H1 (cell line): ENCODE data around the gene KCNQ1OT1. TPM values are rescaled to one million over a fixed set of nuclear protein-coding genes. Genes with fewer than 3 reads are reported as not detected.

Experiments used
- CTCF ChIA-PET: fragments of 300-600 bp; sonication (Branson Sonifier 250); formaldehyde crosslinking; loops from one replicate; lab custom pipeline; 2021; ENCODE audit not compliant: partially characterized antibody; lab: Charles Lee
- POLR2A ChIA-PET: fragments of 300-600 bp; sonication (Branson Sonifier 250); formaldehyde crosslinking; loops from one replicate; lab custom pipeline; 2021; ENCODE audit warnings: inconsistent platforms; ENCODE audit not compliant: partially characterized antibody; lab: Charles Lee
- DNase-seq, 2 experiments: peaks; one replicate each; pipeline versions ENCODE4 v3.0.0 to v3.0.0-alpha.2; 2010 to 2022; ENCODE audit warnings: low spot score in 2 of 2, low read depth in 1 of 2, mixed read lengths in 1 of 2
- FAIRE-seq: peaks from 2 replicates; lab custom pipeline; 2011; peaks lifted over from hg19 to GRCh38; lab: Jason Lieb, UNC
- H2AFZ ChIP-seq: 2 replicates; pipeline ENCODE4 v1.8.1; 2012; ENCODE audit warnings: low read length, inconsistent platforms
- H2AK5ac ChIP-seq: 2 replicates; pipeline ENCODE4 v1.6.1; 2013; ENCODE audit warnings: low read depth, low read length
- H2BK120ac ChIP-seq: replicated peaks from 2 replicates; pipeline ENCODE3; 2013; ENCODE audit warnings: low read depth, low read length, inconsistent platforms
- H2BK12ac ChIP-seq: 2 replicates; pipeline ENCODE4 v1.6.1; 2013; ENCODE audit warnings: low read depth, low read length
- H2BK15ac ChIP-seq: 2 replicates; pipeline ENCODE4 v1.6.1; 2013; ENCODE audit warnings: low read length
- H2BK20ac ChIP-seq: 2 replicates; pipeline ENCODE4 v1.6.1; 2013; ENCODE audit warnings: low read length
- H2BK5ac ChIP-seq: 2 replicates; pipeline ENCODE4 v1.6.1; 2013; ENCODE audit warnings: low read depth, low read length
- H3K14ac ChIP-seq: 2 replicates; pipeline ENCODE4 v1.6.1; 2013; ENCODE audit warnings: inconsistent platforms; ENCODE audit not compliant: insufficient read length
- H3K18ac ChIP-seq: 2 replicates; pipeline ENCODE4 v1.6.1; 2013; ENCODE audit warnings: low read length; ENCODE audit errors: extremely low read depth
- H3K23ac ChIP-seq: 2 replicates; pipeline ENCODE4 v1.6.1; 2013; ENCODE audit warnings: inconsistent platforms; ENCODE audit not compliant: insufficient read length
- H3K23me2 ChIP-seq: 2 replicates; pipeline ENCODE4 v1.6.1; 2013; ENCODE audit warnings: low read depth, low read length
- H3K27ac ChIP-seq: 2 replicates; pipeline ENCODE4 v1.6.1; 2011; ENCODE audit warnings: low read depth, low read length, inconsistent platforms
- H3K27me3 ChIP-seq, 4 experiments: replicated peaks in 1 of 4; 1 replicate in 1 of 4; 2 replicates in 3 of 4; pipeline versions ENCODE4 v1.6.1 to v1.8.1; 2011 to 2013; ENCODE audit warnings: low read length in 3 of 4, mild to moderate bottlenecking in 3 of 4, inconsistent platforms in 2 of 4, mixed read lengths in 2 of 4, moderate library complexity in 1 of 4; ENCODE audit not compliant: control insufficient read depth in 3 of 4, insufficient read depth in 3 of 4; ENCODE audit errors: extremely low read depth in 1 of 4
- H3K36me3 ChIP-seq, 4 experiments: 2 replicates each; pipeline versions ENCODE4 v1.6.1 to v1.8.1; 2011 to 2013; ENCODE audit warnings: mild to moderate bottlenecking in 4 of 4, low read length in 3 of 4, moderate library complexity in 2 of 4, control low read depth in 1 of 4, inconsistent platforms in 1 of 4; ENCODE audit not compliant: insufficient read depth in 4 of 4, control insufficient read depth in 2 of 4
- H3K4ac ChIP-seq: replicated peaks from 2 replicates; pipeline ENCODE3; 2013; ENCODE audit warnings: low read length, low read depth, mixed read lengths, inconsistent platforms; ENCODE audit not compliant: insufficient read length
- H3K4me1 ChIP-seq, 4 experiments: replicated peaks in 1 of 4; 1 replicate in 1 of 4; 2 replicates in 3 of 4; pipeline versions ENCODE4 v1.6.1 to v1.8.1; 2011 to 2013; ENCODE audit warnings: low read length in 3 of 4, inconsistent platforms in 2 of 4, mixed read lengths in 1 of 4; ENCODE audit not compliant: insufficient read depth in 4 of 4, control insufficient read depth in 3 of 4
- H3K4me2 ChIP-seq, 2 experiments: 2 replicates each; pipeline versions ENCODE4 v1.6.1 to v1.8.1; 2011 to 2013; ENCODE audit warnings: low read depth in 2 of 2, low read length in 2 of 2, control low read depth in 1 of 2, inconsistent platforms in 1 of 2, mild to moderate bottlenecking in 1 of 2; ENCODE audit not compliant: insufficient read depth in 1 of 2
- H3K4me3 ChIP-seq, 4 experiments: fragments of 200-600, 300-600 bp in 1 of 4; sonication (generic), shearing (Covaris generic), sonication (Bioruptor Twin) in 1 of 4; 2 replicates each; pipeline versions ENCODE4 v1.5.1 to v1.8.1; 2011 to 2016; ENCODE audit warnings: low read length in 4 of 4, low read depth in 3 of 4, control low read depth in 2 of 4, inconsistent platforms in 2 of 4, mild to moderate bottlenecking in 2 of 4, mixed read lengths in 1 of 4, moderate library complexity in 1 of 4; ENCODE audit not compliant: insufficient read depth in 2 of 4; ENCODE audit errors: extremely low read depth in 1 of 4
- H3K56ac ChIP-seq: replicated peaks from 2 replicates; pipeline ENCODE3; 2013; ENCODE audit warnings: low read depth, mild to moderate bottlenecking, mixed read lengths, low read length, inconsistent platforms; ENCODE audit not compliant: insufficient read length
- H3K79me1 ChIP-seq: 2 replicates; pipeline ENCODE4 v1.6.1; 2013; ENCODE audit warnings: low read depth, low read length, control low read depth
- H3K79me2 ChIP-seq, 2 experiments: 2 replicates each; pipeline versions ENCODE4 v1.6.1 to v1.8.1; 2012 to 2013; ENCODE audit warnings: low read length in 2 of 2, mild to moderate bottlenecking in 2 of 2, inconsistent platforms in 1 of 2; ENCODE audit not compliant: insufficient read depth in 2 of 2, control insufficient read depth in 1 of 2
- H3K9ac ChIP-seq, 4 experiments: replicated peaks in 1 of 4; 1 replicate in 1 of 4; 2 replicates in 3 of 4; pipeline versions ENCODE4 v1.6.1 to v1.8.1; 2011 to 2013; ENCODE audit warnings: low read depth in 3 of 4, low read length in 3 of 4, control low read depth in 2 of 4, mild to moderate bottlenecking in 2 of 4, moderate library complexity in 2 of 4, inconsistent platforms in 1 of 4; ENCODE audit errors: extremely low read depth in 1 of 4
- H3K9me3 ChIP-seq, 2 experiments: 2 replicates each; pipeline versions ENCODE4 v1.6.1 to v1.8.1; 2012 to 2013; ENCODE audit warnings: mild to moderate bottlenecking in 2 of 2, moderate library complexity in 2 of 2, control low read depth in 1 of 2, inconsistent platforms in 1 of 2, low read depth in 1 of 2, low read length in 1 of 2, mixed read lengths in 1 of 2; ENCODE audit not compliant: insufficient read depth in 2 of 2
- H4K20me1 ChIP-seq, 2 experiments: replicated peaks in 1 of 2; 2 replicates each; pipeline versions ENCODE3 to v1.8.1; 2011 to 2013; ENCODE audit warnings: inconsistent platforms in 2 of 2, low read length in 2 of 2, mild to moderate bottlenecking in 1 of 2; ENCODE audit not compliant: insufficient read depth in 2 of 2, control insufficient read depth in 1 of 2
- H4K5ac ChIP-seq: 2 replicates; pipeline ENCODE4 v1.6.1; 2013; ENCODE audit warnings: low read length, low read depth, mixed read lengths, inconsistent platforms; ENCODE audit not compliant: insufficient read length
- H4K8ac ChIP-seq: 2 replicates; pipeline ENCODE4 v1.8.0; 2013; ENCODE audit warnings: mild to moderate bottlenecking, moderate library complexity, low read length, inconsistent platforms; ENCODE audit not compliant: insufficient read depth; ENCODE audit errors: extremely low read depth
- H4K91ac ChIP-seq: replicated peaks from 2 replicates; pipeline ENCODE3; 2013; ENCODE audit warnings: low read length, mixed read lengths, inconsistent platforms; ENCODE audit not compliant: insufficient read length
- RAD21 ChIP-seq, 2 experiments: IDR thresholded peaks in 1 of 2; conservative IDR thresholded peaks in 1 of 2; 2 replicates each; pipeline ENCODE4 v1.6.1; 2011; ENCODE audit warnings: low read depth in 2 of 2, low read length in 2 of 2, improper control_type of control experiment in 1 of 2, inconsistent platforms in 1 of 2, mild to moderate bottlenecking in 1 of 2, moderate library complexity in 1 of 2
- WGBS, 2 experiments: shearing (Covaris generic) in 1 of 2; methylation state at CpG; one replicate each; pipeline versions ENCODE4 v1.1.6 to v1.1.7; 2013 to 2015; ENCODE audit warnings: low lambda C conversion rate in 2 of 2, mixed read lengths in 2 of 2, inconsistent platforms in 1 of 2, low coverage in 1 of 2, missing lambda C conversion rate in 1 of 2; ENCODE audit not compliant: insufficient replicate concordance in 2 of 2, insufficient coverage in 1 of 2, insufficient read length in 1 of 2; ENCODE audit errors: extremely low coverage in 1 of 2, missing lambda C conversion rate in 1 of 2; 5-methylcytosine and 5-hydroxymethylcytosine counted together
- polyA plus RNA-seq, 7 experiments: library from polyadenylated mRNA; depleted of rRNA in 3 of 7; stranded (reverse) in 5 of 7; unstranded in 2 of 7; fragments of >200 nt in 5 of 7; fragments of 200-250 nt in 2 of 7; gene quantifications; 1 replicate in 5 of 7; 2 replicates in 1 of 7; 4 replicates in 1 of 7; pipeline versions ENCODE4 v1.2.1 to v1.2.3, GENCODE V29; 2011 to 2013; ENCODE audit warnings: missing spikeins in 2 of 7, mixed read lengths in 2 of 7
- total RNA-seq: library from RNA; stranded (reverse); fragmentation: NEBNext Ultra II Directional; extraction: Animal tissue kit (Norgen Biotek cat#: 25700); gene quantifications from 2 replicates; pipeline ENCODE4 v1.2.1, GENCODE V29; 2021
- TF ChIP-seq, protein P1 (sequence below): IDR thresholded peaks from 2 replicates; pipeline ENCODE4 v1.6.1; 2012; ENCODE audit warnings: inconsistent platforms
- TF ChIP-seq, protein P2 (sequence below): IDR thresholded peaks from 2 replicates; pipeline ENCODE4 v1.6.1; 2011; ENCODE audit warnings: low read depth, mild to moderate bottlenecking, low read length; ENCODE audit not compliant: insufficient read depth
- TF ChIP-seq, protein P3 (sequence below): IDR thresholded peaks from 2 replicates; pipeline ENCODE4 v1.6.1; 2012; ENCODE audit warnings: inconsistent platforms

KCNQ1OT1 gene
- total and polyA plus RNA-seq, 2 of the 8 experiments (the other 6 are each of a cell fraction or from before 2014, with no cell fraction given) = 0.21 to 1.2 TPM

DNA sequence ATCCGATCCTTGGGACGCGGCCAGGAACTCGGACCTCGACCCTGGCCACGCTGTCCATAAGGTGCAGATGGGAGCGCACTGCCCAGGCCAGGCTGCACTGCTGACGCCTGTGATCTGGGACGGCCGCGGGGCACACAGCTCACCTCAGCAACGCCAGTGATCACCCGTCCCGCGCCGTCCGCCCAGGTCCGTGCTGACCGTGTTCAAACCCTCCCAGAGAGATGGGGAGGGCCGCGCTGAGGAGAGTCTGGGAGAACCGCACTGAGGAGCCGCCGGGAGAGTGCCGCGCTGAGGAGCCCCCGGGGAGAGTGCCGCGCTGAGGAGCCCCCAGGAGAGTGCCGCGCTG, 636 bp downstream of the KCNQ1OT1 start:
- Histone ChIP-seq H3K36me3 (peaks cover 0 to 3% (median 0%) of the 10 kb centered on the region in 4 experiments; a peak in 1 of 8 replicates), H3K4me2 (peak overlapping the region; percentile 72 to 75), H3K14ac (no peak overlapping the region), H3K27me3 (peaks cover 3 to 36% (median 24%) of the 10 kb centered on the region in 4 experiments), H3K18ac (peak overlapping the region; percentile 72; the same call in 1 of the 2 replicates), H3K23ac (no peak overlapping the region), H2AFZ (no peak overlapping the region), H2BK15ac (no peak overlapping the region), H2BK12ac (no peak overlapping the region), H3K27ac (no peak overlapping the region), H2BK5ac (peak overlapping the region; percentile 66; the same call in 1 of the 2 replicates), H4K5ac (no peak overlapping the region), H2BK120ac (no peak overlapping the region), H3K4ac (no peak overlapping the region), H3K9me3 (peaks cover 0 to 12% of the 10 kb centered on the region in 2 experiments; a peak in 2 of 4 replicates), H3K79me2 (peaks cover 0 to 38% of the 10 kb centered on the region in 2 experiments; a peak in 2 of 4 replicates), H4K8ac (peak overlapping the region; percentile 42; the same call in 1 of the 2 replicates), H3K79me1 (peaks cover 2% of the 10 kb centered on the region; the same call in 1 of the 2 replicates), H2BK20ac (0 out of 2 replicates have a peak overlapping the region, but pooled peaks have one; percentile 72), H3K4me1 (peaks cover 12 to 36% (median 25%) of the 10 kb centered on the region in 4 experiments), H3K23me2 (peaks cover 5% of the 10 kb centered on the region; the same call in 1 of the 2 replicates), H3K4me3 (peak overlapping the region; percentile 51 to 70 (median 58)), H2AK5ac (no peak overlapping the region), H4K20me1 (peaks cover 2 to 6% of the 10 kb centered on the region in 2 experiments), H3K9ac (peak overlapping the region in 3 of 4 experiments; percentile 27 to 65 (median 64); a peak in 4 of 7 replicates), H4K91ac (no peak overlapping the region), H3K56ac (no peak overlapping the region)
- TF ChIP-seq, protein P1, sequence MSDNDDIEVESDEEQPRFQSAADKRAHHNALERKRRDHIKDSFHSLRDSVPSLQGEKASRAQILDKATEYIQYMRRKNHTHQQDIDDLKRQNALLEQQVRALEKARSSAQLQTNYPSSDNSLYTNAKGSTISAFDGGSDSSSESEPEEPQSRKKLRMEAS = peak; percentile 39; the same call in 1 of the 2 replicates
- TF ChIP-seq, protein P2, sequence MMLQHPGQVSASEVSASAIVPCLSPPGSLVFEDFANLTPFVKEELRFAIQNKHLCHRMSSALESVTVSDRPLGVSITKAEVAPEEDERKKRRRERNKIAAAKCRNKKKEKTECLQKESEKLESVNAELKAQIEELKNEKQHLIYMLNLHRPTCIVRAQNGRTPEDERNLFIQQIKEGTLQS = no peak
- no peak for TF ChIP-seq RAD21 (IDR thresholded peaks at IDR 0.05 in 1 of 2, conservative IDR thresholded peaks at IDR 0.05 in 1 of 2; ENCODE audit: low read depth in 2 of 2, low read length in 2 of 2)
- TF ChIP-seq, protein P3, sequence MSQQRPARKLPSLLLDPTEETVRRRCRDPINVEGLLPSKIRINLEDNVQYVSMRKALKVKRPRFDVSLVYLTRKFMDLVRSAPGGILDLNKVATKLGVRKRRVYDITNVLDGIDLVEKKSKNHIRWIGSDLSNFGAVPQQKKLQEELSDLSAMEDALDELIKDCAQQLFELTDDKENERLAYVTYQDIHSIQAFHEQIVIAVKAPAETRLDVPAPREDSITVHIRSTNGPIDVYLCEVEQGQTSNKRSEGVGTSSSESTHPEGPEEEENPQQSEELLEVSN = 0 out of 2 replicates have a peak, but pooled peaks have one; percentile 42
- WGBS, 2 experiments = 46% methylated on average over 14 of the region's 31 CpGs; no CpG with 5 or more reads in 1 of the 2 experiments
- CTCF ChIA-PET = no interaction called here
- FAIRE-seq (no peak), DNase-seq (no peak)
- POLR2A ChIA-PET = interaction anchor here (0.6 to 1.9 kb wide), 3 partner anchors 12 to 165 kb away, joined by 3 to 8 read pairs (median 3); no protein-coding TSS in a partner anchor
